Body of pancreas (tissue), 4 donors: Measurements from ENCODE around the gene FUBP1. TPM values are rescaled to one million over a fixed set of nuclear protein-coding genes. Genes with fewer than 3 reads are reported as not detected.

Experiments
- ATAC-seq: fragments of 150-250 bp; one replicate; pipeline ENCODE4 v1.9.1; 2016
- DNase-seq, 4 donors: peaks; one replicate each; pipeline ENCODE4 v3.0.0-alpha.2; 2019
- H3K27ac ChIP-seq, 4 donors: fragments of 200-600 bp; sonication (generic); 1 replicate in 3 of 4; 2 replicates in 1 of 4; pipeline versions ENCODE4 v1.5.1 to v1.6.1; 2016 to 2019; ENCODE audit warnings: mild to moderate bottlenecking in 1 of 4, mixed read lengths in 1 of 4, moderate library complexity in 1 of 4
- H3K27me3 ChIP-seq, 2 donors: fragments of 200-600 bp; sonication (generic); one replicate each; pipeline ENCODE4 v1.6.0; 2016; ENCODE audit warnings: mild to moderate bottlenecking in 1 of 2
- H3K36me3 ChIP-seq, 2 donors: fragments of 200-600 bp; sonication (generic); replicated peaks in 1 of 2; 2 replicates each; pipeline ENCODE4 v1.5.1; 2016; ENCODE audit warnings: low read depth in 2 of 2; ENCODE audit not compliant: insufficient read depth in 1 of 2
- H3K4me1 ChIP-seq: fragments of 200-600 bp; sonication (generic); one replicate; pipeline ENCODE4 v1.6.0; 2016
- H3K4me3 ChIP-seq, 2 donors: fragments of 200-600 bp; sonication (generic); 1 replicate in 1 of 2; 2 replicates in 1 of 2; pipeline ENCODE4 v1.5.1; 2016 to 2019
- H3K9me3 ChIP-seq, 3 donors: fragments of 200-600 bp; sonication (generic); 1 replicate in 2 of 3; 2 replicates in 1 of 3; pipeline ENCODE4 v1.5.1; 2016
- CTCF ChIP-seq, 7 experiments: fragments of 450-650 bp in 4 of 7; fragments of 200-600 bp in 3 of 7; sonication (generic) in 3 of 7; IDR thresholded peaks; one replicate each; pipeline ENCODE4 v1.5.1; 2016 to 2019; ENCODE audit warnings: antibody characterized with exemption in 7 of 7
- POLR2A ChIP-seq, 3 donors: fragments of 450-650 bp; IDR thresholded peaks; one replicate each; pipeline ENCODE4 v1.6.1; 2016; ENCODE audit warnings: antibody characterized with exemption in 3 of 3, mild to moderate bottlenecking in 2 of 3
- WGBS, 2 donors: methylation state at CpG; one replicate each; pipeline ENCODE4 v1.1.5; 2017; 5-methylcytosine and 5-hydroxymethylcytosine counted together
- intact Hi-C: fragments of 100-400 bp; cut with DNase I; formaldehyde crosslinking; loops from one replicate; pipeline ENCODE4 v1.15.1; 2023
- total RNA-seq, 2 donors: library from RNA; depleted of rRNA; stranded (reverse); fragments of >200 nt; gene quantifications; one replicate each; pipeline ENCODE4 v1.1.0, GENCODE V29; 2016

The FUBP1 gene
- total RNA-seq, 2 donors from 2014 or later = 56.7 to 63.8 TPM

GRCh38 chr1:78009836-78010235 lies 31.0 kb upstream of the FUBP1 start:
- H3K9me3 ChIP-seq = no peaks in the 10 kb centered on the region
- no peaks in the 10 kb centered on the region for H3K27me3 ChIP-seq
- peak overlapping the region in 3 of 4 donors; percentile 9 to 84 (median 70) for H3K27ac ChIP-seq
- TF ChIP-seq POLR2A (IDR thresholded peaks at IDR 0.05) (peak in 1 of 3 donors; percentile 18), CTCF (IDR thresholded peaks at IDR 0.05) (no peak)
- H3K36me3 ChIP-seq = peaks cover 0 to 4% of the 10 kb centered on the region in 2 donors
- ATAC-seq = no peak
- H3K4me3 ChIP-seq = no peak overlapping the region
- WGBS, 2 donors = 27 to 29% methylated on average over 3 of the region's 3 CpGs
- intact Hi-C loops = no loop called here
- DNase-seq = no peak
- H3K4me1 ChIP-seq = peaks cover 45% of the 10 kb centered on the region

DNA sequence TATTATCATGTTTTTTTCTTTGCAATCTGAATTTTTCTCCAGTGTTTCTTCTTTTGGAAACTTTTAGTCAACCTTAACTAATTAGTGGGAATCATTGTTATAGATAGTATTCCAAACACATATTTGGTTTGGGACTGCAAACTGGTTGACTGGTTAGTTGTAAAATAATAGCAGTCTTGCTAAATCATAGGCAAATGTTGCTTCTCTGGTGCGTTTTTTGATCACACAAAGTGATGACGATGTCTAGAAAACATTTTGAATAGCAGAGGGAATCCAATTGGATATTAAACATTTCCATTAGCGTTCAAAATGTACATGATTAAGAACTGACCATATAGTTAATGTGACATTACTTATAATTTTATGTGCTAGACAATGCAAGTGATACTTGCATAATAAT lies 30.4 kb upstream of the FUBP1 start:
- ATAC-seq (no peak), DNase-seq (no peak)
- peak overlapping the region in 2 of 4 donors; percentile 70 to 84 for H3K27ac ChIP-seq
- H3K27me3 ChIP-seq = no peaks in the 10 kb centered on the region
- TF ChIP-seq POLR2A (IDR thresholded peaks at IDR 0.05) = no peak
- TF ChIP-seq CTCF (IDR thresholded peaks at IDR 0.05) = no peak
- peak overlapping the region in 1 of 2 donors; percentile 12 for H3K4me3 ChIP-seq
- WGBS, 2 donors = 32 to 33% methylated on average over 3 of the region's 3 CpGs
- peaks cover 40% of the 10 kb centered on the region for H3K4me1 ChIP-seq
- intact Hi-C loops = no loop called here
- peaks cover 0 to 4% of the 10 kb centered on the region in 2 donors for H3K36me3 ChIP-seq
- no peaks in the 10 kb centered on the region for H3K9me3 ChIP-seq

GRCh38 chr1:78007677-78008341 lies 28.9 kb upstream of the FUBP1 start:
- no peak for ATAC-seq
- 42 to 44% methylated on average over 4 of the region's 4 CpGs for WGBS, 2 donors
- Histone ChIP-seq H3K27me3 (no peaks in the 10 kb centered on the region), H3K27ac (peak overlapping the region in 3 of 4 donors; percentile 84 to 93 (median 88)), H3K4me1 (peaks cover 40% of the 10 kb centered on the region), H3K9me3 (no peaks in the 10 kb centered on the region), H3K36me3 (no peaks in the 10 kb centered on the region), H3K4me3 (peak overlapping the region in 1 of 2 donors; percentile 48)
- intact Hi-C loops = no loop called here
- DNase-seq = no peak
- peak in 1 of 3 donors; percentile 8 for TF ChIP-seq POLR2A (IDR thresholded peaks at IDR 0.05)
- no peak for TF ChIP-seq CTCF (IDR thresholded peaks at IDR 0.05)

GRCh38 chr1:78006521-78006920 lies 27.6 kb upstream of the FUBP1 start:
- no peaks in the 10 kb centered on the region for H3K27me3 ChIP-seq
- H3K27ac ChIP-seq = peak overlapping the region; percentile 13 to 93 (median 86)
- no peak for TF ChIP-seq CTCF (IDR thresholded peaks at IDR 0.05)
- no peaks in the 10 kb centered on the region for H3K9me3 ChIP-seq
- no peaks in the 10 kb centered on the region for H3K36me3 ChIP-seq
- no peak for ATAC-seq
- intact Hi-C loops = no loop called here
- H3K4me3 ChIP-seq = peak overlapping the region in 1 of 2 donors; percentile 48
- peaks cover 42% of the 10 kb centered on the region for H3K4me1 ChIP-seq
- DNase-seq = no peak

DNA sequence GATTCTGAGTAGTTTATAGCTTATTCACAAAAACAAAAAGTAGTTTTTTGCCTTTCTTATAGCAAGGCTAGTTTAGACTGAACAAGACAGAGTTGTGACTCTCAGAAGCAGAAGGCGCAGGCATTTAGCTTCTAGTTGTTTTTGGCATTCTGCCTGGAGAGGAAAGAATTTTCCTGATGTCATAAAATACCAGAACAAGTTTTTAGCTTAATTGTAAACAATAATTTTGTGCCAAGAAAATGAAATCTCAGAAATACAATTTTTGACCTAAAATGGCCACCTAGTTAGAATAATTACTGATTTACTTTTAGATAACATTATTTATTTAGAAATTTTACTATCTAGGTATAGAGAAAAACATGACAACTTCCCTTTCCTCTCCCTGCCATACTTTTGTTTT lies 26.9 kb upstream of the FUBP1 start:
- Histone ChIP-seq H3K4me1 (peaks cover 34% of the 10 kb centered on the region), H3K9me3 (no peaks in the 10 kb centered on the region), H3K36me3 (no peaks in the 10 kb centered on the region), H3K4me3 (peak overlapping the region in 1 of 2 donors; percentile 48), H3K27me3 (no peaks in the 10 kb centered on the region), H3K27ac (peak overlapping the region; percentile 84 to 93 (median 88))
- DNase-seq (peak; percentile 40 to 70 (median 48)), ATAC-seq (peak; percentile 61)
- intact Hi-C loops = no loop called here
- TF ChIP-seq POLR2A (IDR thresholded peaks at IDR 0.05) (peak in 2 of 3 donors; percentile 85 to 91), CTCF (IDR thresholded peaks at IDR 0.05) (no peak)
- WGBS, 2 donors = 0 to 2% methylated on average over 1 of the region's 1 CpG
